SKM-1 treated with dmso at 0.1 percent for 144 hours (cell line): ENCODE measurements around the gene TICAM1.
"Not testable (repeated sequence)": the region's sequence is repeated elsewhere in the genome, so short reads cannot be mapped to it uniquely, and the experiment has no call there.

ENCODE experiments used
- DNase-seq: peaks from one replicate; lab custom pipeline; 2025; ENCODE audit not compliant: unreplicated experiment; lab: John Stamatoyannopoulos, UW

The TICAM1 gene

GRCh38 chr19:4845975-4846374 lies 14.5 kb upstream of the TICAM1 start:
- DNase-seq = not testable (repeated sequence)

DNA sequence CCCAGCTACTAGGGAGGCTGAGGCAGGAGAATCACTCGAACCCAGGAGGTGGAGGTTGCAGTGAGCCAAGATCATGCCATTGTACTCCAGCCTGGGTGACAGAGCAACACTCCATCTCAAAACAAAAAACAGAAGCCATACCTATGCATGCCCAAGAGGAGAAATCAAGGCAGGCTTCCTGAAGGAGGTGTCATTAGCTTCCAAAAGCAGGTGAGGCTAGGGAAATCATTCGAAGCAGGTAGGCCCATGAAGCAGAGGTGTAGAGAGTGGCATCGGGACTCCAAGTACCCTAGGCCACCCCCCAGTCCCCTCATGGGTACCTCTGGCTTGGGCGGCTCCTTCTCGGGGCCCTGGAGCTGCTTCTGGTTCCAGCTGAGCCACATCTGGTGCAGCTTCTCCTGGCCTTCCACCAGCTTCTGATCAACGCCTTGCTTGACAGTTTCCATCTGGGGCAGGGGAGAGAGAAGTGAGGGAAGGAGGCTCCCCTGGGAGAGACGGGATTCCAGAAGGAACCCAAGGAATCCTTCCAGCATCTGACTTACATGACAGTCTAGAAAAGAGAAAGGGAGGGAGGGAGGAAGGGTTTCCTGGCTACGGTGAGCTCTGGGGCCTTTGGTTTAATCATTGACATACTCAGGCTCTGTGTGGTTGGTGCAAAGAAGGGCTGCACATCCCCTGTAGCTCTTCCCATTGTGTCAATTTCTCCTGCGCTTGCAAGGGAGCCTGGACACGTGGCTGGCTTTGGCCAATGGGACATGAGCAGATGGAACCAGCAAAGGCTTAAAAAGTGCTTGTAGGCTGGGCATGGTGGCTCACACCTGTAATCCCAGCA lies 13.1 kb upstream of the TICAM1 start:
- DNase-seq = no peak

DNA sequence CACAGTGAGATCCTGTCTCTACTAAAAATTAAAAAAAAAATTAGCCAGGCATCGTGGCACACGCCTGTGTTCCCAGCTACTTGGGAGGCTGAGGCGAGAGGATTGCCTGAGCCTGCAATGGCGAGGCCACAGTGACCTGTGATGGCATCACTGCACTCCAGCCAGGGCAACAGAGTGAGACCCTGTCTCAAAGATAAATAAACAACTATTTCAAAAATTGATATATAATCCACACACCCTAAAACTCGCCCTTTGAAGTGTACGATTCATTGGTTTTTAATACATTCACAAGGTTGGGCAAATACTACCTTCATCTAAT lies 12.1 kb upstream of the TICAM1 start:
- DNase-seq = no peak

DNA sequence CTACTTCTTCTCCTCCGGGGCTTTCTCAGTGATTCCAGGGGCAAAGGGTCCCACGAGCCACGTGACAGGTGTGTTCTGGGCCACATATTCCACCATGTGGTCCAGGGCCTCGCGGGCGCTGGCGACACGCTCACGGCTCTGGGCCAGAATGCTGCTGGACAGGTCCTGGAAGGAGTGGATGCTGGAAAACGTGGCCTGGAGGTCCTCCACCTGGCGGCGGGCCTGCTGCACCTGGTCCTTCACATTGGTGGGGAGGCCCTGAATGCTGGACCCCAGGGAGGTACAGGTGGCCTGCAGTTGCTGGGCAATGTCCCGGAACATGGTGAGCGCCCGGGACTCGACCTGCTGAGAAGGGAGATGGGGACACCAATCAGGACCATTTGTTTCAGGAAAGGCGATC lies 7.7 kb upstream of the TICAM1 start:
- DNase-seq = no peak

DNA sequence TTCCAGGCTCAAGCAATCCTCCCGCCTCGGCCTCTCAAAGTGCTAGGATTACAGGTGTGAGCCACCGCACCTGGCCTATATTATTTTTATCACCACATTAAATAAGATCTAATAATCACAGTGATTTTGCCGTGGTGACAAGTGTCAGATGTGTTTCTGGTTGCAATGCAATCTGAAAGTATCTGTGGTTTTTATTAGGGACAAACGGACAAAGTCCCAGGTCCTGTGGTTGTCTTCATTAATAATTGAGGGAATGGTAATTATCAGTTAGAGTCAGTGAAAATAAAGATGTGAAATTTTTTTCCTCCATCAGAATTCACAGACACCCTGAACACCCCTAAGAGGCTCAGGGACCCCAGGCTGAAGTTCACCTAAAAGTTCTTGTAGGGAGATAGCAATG lies 1.3 kb upstream of the TICAM1 start:
- DNase-seq = no peak

DNA sequence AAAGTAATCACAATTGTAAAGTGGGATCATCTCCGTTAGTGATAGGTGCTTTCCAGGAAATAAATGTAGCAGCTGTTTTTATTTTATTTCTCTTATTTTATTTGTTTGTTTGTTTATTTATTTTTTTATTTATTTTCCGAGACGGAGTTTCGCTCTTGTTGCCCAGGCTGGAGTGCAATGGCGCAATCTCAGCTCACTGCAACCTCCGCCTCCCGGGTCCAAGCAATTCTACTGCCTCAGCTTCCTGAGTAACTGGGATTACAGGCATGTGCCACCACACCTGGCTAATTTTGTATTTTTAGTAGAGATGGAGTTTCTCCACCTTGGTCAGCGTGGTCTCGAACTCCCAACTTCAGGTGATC lies 448 bp upstream of the TICAM1 start:
- not testable (repeated sequence) for DNase-seq

DNA sequence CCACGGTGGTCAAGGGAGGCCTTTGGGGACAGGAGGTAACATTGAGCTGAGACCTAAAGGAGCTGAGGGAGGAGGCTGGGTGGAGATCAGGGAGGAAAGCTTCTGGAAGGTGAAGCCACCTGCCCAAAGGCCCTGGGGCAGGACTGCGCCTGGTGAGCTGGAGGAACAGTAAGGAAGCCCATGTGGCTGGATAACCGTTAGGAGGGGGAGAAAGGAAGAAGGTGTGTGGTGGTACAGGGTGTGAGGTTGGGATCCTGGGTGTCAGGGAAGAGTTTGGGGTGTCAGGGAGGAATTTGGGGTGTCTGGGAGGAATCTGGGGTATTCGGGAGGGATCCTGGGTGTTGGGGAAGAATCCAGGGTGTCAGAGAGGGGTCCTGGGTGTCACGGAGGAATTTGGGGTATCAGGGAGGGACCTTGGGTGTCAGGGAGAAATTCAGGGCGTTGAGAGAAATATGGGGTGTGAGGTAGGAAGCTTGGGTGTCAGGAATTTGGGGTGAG lies 695 bp downstream of the TICAM1 start:
- DNase-seq = no peak

- no peak for DNase-seq
Observed at GRCh38 chr19:4830332-4830731, 1.2 kb downstream of the TICAM1 start.

- peak; percentile 39 for DNase-seq
Observed at GRCh38 chr19:4829001-4829712, 2.4 kb downstream of the TICAM1 start.

- DNase-seq = no peak
Observed at GRCh38 chr19:4823577-4823976, 7.9 kb downstream of the TICAM1 start.

GRCh38 chr19:4822354-4822753 lies 9.2 kb downstream of the TICAM1 start:
- DNase-seq = not testable (repeated sequence)

DNA sequence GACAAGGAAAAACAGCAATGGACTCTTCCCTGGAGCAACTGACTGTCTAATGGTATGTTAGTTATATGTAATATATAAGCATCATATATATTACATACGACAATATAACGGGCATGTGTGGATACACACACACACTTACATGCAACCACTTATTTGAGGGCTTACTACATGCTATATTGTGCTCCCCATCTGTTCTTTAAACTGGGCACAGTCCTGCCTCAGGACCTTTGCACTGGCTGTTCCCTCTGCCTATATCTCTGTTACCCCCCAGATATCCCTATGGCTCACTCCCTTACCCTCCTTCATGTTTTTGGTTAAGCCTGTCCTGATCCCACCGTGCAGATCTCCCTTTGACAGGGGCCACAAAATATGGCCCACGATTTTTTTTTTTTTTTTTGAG lies 10.2 kb downstream of the TICAM1 start:
- DNase-seq = no peak

DNA sequence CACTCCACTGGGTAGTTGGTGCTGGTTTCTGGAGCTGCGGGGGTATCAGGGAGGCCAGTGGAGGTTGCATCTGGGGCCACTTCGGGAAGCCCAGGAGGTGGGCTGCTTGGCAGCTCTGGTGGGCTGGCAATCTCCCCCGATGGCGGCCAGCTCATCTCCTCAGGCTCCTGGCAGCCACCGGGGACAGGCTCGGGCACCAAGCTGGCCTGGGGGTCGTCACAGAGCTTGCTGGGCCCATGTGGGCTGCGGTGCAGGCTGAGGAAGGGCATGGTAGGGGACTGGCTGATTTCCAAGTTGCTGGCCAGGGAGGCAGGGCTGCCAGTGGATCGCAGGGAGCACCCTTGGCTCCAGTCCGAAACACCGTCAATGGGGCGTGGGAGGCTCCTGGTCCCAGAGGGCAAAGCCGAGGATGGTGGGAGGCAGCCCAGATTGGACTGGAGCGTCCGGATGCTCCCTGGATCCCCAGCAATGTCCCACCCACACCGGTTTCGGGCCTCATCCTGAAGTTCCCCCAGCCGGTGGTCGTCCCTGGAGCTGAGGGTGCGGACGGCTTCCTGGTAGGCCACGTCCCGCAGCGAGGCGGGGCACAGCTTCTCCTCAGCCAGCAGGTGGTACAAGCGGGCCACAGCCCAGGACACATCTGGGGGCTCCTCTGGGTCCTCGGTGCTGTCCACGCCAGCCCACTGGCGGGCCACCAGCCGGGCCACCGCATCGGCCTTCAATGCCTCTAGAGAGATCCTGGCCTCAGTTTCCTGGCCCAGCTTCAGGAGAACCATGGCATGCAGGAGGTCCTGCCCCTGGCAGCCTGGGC lies 13.8 kb downstream of the TICAM1 start:
- DNase-seq = no peak

DNA sequence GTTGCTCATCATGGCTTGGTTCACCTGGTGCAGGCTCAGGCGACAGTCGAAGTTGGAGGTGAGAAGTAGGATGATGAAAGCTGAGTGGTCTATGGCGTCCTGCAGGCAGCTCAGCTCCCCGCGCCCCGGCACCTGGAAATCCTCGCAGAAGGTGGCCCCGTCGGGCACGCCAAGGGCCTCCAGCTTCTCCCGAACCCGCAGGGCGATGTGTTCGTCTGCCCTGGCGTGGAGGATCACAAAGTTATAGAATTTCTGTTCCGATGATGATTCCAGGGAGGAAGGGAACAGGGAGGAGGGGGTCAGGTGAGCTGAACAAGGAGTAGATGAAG lies 14.6 kb downstream of the TICAM1 start:
- DNase-seq = no peak

- no peak for DNase-seq
Observed at GRCh38 chr19:4816202-4816949, 15.1 kb downstream of the TICAM1 start.

DNA sequence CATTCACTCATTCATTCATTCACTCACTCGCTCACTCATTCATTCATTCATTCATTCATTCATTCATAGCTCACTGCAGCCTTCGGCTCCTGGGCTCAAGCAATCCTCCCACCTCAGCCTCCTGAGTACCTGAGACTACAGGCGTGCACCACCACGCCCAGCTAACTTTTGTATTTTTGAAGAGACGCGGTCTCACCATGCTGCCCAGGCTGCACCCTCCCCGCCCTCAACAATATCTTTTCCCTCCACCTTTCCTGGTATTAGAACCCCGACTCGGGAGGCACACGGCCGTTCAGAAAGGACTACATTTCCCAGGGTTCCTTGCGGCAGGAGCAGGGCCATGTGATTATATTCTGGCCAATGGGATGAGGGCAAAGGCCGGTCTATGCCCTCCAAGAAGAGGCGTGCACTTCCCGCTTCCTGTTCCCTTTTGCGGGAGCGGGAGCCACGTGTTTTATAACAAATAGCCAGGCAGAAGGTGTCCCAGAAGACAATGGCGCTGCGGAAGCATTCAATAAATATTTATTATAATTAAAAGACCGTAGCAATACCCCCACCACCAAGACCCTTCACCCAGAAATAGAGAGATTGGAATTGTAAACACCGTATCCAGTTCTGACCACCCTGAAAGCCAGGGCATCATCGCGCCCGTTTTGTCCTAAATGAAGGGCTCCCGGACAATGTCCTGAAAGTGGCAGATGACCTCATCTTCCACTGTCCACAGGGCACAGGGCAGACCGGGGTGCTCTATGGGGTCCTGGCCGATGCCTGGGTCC lies 15.9 kb downstream of the TICAM1 start:
- DNase-seq = peak; percentile 95

DNA sequence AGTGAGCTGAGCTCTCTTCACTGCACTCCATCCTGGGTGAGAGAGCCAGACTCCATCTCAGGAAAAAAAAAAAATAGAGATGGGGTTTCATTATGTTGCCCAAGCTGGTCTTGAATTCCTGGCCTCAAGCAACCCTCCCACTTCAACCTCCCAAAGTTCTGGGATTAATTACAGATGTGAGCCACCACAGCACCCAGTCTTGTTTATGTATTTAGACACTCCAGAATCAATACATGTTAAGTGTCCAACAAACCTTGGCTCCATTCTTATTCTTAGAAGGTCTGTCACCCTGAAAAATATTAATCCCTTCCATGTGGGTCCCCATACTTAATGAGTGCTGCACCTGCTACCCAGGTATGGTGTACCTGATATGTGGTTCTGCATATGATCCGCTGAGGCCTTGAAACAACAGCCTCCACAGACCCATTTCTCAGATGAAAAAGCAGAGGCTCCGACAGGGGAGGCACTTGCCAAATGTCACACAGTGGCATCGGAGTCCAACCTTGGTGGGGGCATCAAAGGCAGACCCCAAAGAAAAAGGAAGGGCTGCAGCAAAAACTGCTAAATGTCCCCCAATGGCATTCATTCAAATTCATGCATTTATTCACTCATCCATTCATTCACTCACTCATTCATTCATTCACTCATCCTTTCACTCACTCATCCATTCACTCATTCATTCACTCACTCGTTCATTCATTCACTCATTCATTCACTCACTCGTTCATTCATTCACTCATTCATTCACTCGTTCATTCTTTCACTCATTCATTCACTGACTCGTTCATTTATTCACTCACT lies 16.7 kb downstream of the TICAM1 start:
- no peak for DNase-seq

DNA sequence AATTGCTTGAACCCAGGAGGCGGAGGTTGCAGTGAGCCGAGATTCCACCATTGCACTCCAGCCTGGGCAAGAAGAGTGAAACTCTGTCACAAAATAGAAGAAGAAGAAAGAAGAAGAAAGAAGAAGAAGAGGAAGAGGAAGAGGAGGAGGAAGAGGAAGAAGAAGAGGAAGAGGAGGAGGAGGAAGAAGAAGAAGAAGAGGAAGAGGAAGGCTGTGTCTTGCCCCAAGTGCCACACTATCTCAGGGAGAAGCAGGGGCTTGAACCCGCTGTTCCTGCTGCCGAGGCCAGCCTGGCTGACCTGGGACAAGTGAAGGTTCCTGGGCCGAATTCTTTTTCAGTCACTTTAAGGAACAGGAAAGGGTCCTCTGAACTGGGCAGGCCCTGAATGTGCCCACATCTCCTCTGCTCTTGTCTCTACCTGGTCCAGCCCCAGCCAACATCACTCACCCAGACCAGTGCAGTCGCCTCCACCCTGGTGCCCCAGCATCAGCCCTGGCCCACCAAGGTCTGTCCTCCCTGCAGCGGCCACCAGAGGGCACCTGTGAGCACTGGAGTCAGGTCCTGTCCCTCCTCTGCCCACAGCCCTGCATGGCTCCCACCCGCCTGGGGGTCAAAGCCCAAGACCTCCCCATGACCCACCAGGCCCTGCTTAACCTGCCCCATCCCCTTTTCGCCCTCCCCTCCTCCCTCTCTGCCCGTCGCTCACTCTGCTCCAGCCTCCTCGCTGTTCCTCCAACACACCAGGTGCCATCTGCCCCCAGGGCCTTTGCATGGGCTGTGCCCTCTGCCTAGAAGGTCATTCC lies 20.0 kb downstream of the TICAM1 start:
- peak; percentile 69 for DNase-seq

- DNase-seq = peak; percentile 76
Observed at GRCh38 chr19:4807188-4807587, 24.3 kb downstream of the TICAM1 start.
